Measurements from ENCODE around the gene PET117. TPM values are rescaled to one million over a fixed set of nuclear protein-coding genes. Genes with fewer than 3 reads are reported as not detected.
"Not testable (repeated sequence)": the region's sequence is repeated elsewhere in the genome, so short reads cannot be mapped to it uniquely, and the experiment has no call there.

Gene PET117
- polyA plus RNA-seq, 3 donors from 2014 or later: 22.8 to 42.4 (median 24.9) TPM

- Mint-ChIP-seq H3K4me3 (no peak overlapping the region), H3K9me3 (peaks cover 0 to 3% (median 2%) of the 10 kb centered on the region in 6 donors), H3K27me3 (ENCODE audit: low read depth in 3 of 3) (peaks cover 0 to 2% (median 2%) of the 10 kb centered on the region in 3 donors), H3K4me1 (peaks cover 9 to 30% of the 10 kb centered on the region in 2 donors), H3K27ac (peak overlapping the region in 1 of 6 donors; percentile 61), H3K36me3 (peaks cover 10 to 59% (median 53%) of the 10 kb centered on the region in 3 donors)
- DNase-seq: no peak
These were observed 37.4 kb downstream of the PET117 start for GRCh38 chr20:18174906-18175683.

- DNase-seq: no peak
- Mint-ChIP-seq H3K4me3 (no peak overlapping the region), H3K27ac (no peak overlapping the region), H3K9me3 (peaks cover 0 to 9% (median 5%) of the 10 kb centered on the region in 6 donors), H3K4me1 (peaks cover 9 to 23% of the 10 kb centered on the region in 2 donors), H3K36me3 (peaks cover 14 to 58% (median 51%) of the 10 kb centered on the region in 3 donors), H3K27me3 (ENCODE audit: low read depth in 3 of 3) (peaks cover 0 to 2% (median 2%) of the 10 kb centered on the region in 3 donors)
These were observed 38.7 kb downstream of the PET117 start for GRCh38 chr20:18176318-18176785.

- peaks cover 36 to 70% (median 50%) of the 10 kb centered on the region in 3 donors for H3K36me3 Mint-ChIP-seq
- H3K27me3 Mint-ChIP-seq (ENCODE audit: low read depth in 3 of 3); H3K4me3 Mint-ChIP-seq; H3K27ac Mint-ChIP-seq; H3K4me1 Mint-ChIP-seq; DNase-seq; H3K9me3 Mint-ChIP-seq: not testable (repeated sequence)
These were observed 42.7 kb downstream of the PET117 start for GRCh38 chr20:18180366-18180765.

GRCh38 chr20:18180815-18181214 is 43.2 kb downstream of the PET117 start:
- no peak for DNase-seq
- Mint-ChIP-seq H3K27ac (no peak overlapping the region), H3K4me1 (no peaks in the 10 kb centered on the region), H3K36me3 (peaks cover 39 to 72% (median 47%) of the 10 kb centered on the region in 3 donors), H3K9me3 (peaks cover 0 to 9% (median 5%) of the 10 kb centered on the region in 6 donors), H3K27me3 (ENCODE audit: low read depth in 3 of 3) (peaks cover 0 to 3% (median 0%) of the 10 kb centered on the region in 3 donors), H3K4me3 (no peak overlapping the region)

GRCh38 chr20:18187020-18187419 is 49.4 kb downstream of the PET117 start:
- peaks cover 25 to 67% (median 33%) of the 10 kb centered on the region in 3 donors for H3K36me3 Mint-ChIP-seq
- no peaks in the 10 kb centered on the region for H3K4me1 Mint-ChIP-seq
- peaks cover 0 to 2% (median 0%) of the 10 kb centered on the region in 3 donors for H3K27me3 Mint-ChIP-seq (ENCODE audit: low read depth in 3 of 3)
- no peak for DNase-seq
- H3K27ac Mint-ChIP-seq: peak overlapping the region in 1 of 6 donors; percentile 5
- H3K4me3 Mint-ChIP-seq: no peak overlapping the region
- no peaks in the 10 kb centered on the region for H3K9me3 Mint-ChIP-seq

GRCh38 chr20:18188434-18188833 is 50.8 kb downstream of the PET117 start:
- Mint-ChIP-seq H3K4me3 (no peak overlapping the region), H3K27ac (peak overlapping the region in 1 of 6 donors; percentile 23), H3K9me3 (no peaks in the 10 kb centered on the region), H3K4me1 (no peaks in the 10 kb centered on the region), H3K27me3 (ENCODE audit: low read depth in 3 of 3) (peaks cover 0 to 2% (median 0%) of the 10 kb centered on the region in 3 donors), H3K36me3 (peaks cover 14 to 57% (median 23%) of the 10 kb centered on the region in 3 donors)
- DNase-seq: no peak

- H3K9me3 Mint-ChIP-seq: no peaks in the 10 kb centered on the region
- peaks cover 10 to 39% (median 12%) of the 10 kb centered on the region in 3 donors for H3K36me3 Mint-ChIP-seq
- no peaks in the 10 kb centered on the region for H3K4me1 Mint-ChIP-seq
- no peaks in the 10 kb centered on the region for H3K27me3 Mint-ChIP-seq (ENCODE audit: low read depth in 3 of 3)
- no peak overlapping the region for H3K4me3 Mint-ChIP-seq
- DNase-seq: no peak
- peak overlapping the region in 1 of 6 donors; percentile 17 for H3K27ac Mint-ChIP-seq
These were observed 52.9 kb downstream of the PET117 start for GRCh38 chr20:18190338-18191233.

GRCh38 chr20:18191306-18191705 is 53.6 kb downstream of the PET117 start:
- Mint-ChIP-seq H3K27me3 (ENCODE audit: low read depth in 3 of 3) (no peaks in the 10 kb centered on the region), H3K4me1 (no peaks in the 10 kb centered on the region)

More at GRCh38 chr20:18191306-18191705, 53.6 kb downstream of the PET117 start:
- no peaks in the 10 kb centered on the region for H3K9me3 Mint-ChIP-seq
- H3K4me3 Mint-ChIP-seq: no peak overlapping the region
- H3K36me3 Mint-ChIP-seq: peaks cover 4 to 36% (median 10%) of the 10 kb centered on the region in 3 donors
- no peak for DNase-seq
- no peak overlapping the region for H3K27ac Mint-ChIP-seq

Other genes with a start within 250 kb of the PET117 start
- gene SNX5, start 169.1 kb upstream of the PET117 start, polyA plus RNA-seq: 100 to 1,000 TPM in 1 of 3 donors, 10 to 100 TPM in 2; 63.2 to 103 (median 70.6) TPM
- 10 to 100 TPM in 2 of 3 donors, 1 to 10 TPM in 1; 2.9 to 19.9 (median 19.2) TPM for gene MGME1, start 168.8 kb upstream of the PET117 start, polyA plus RNA-seq
- gene OVOL2, start 79.9 kb upstream of the PET117 start, polyA plus RNA-seq: not detected
- gene KAT14, start within 50 bp of the PET117 start, polyA plus RNA-seq: 10 to 100 TPM in 2 of 3 donors, 1 to 10 TPM in 1; 7.0 to 20.6 (median 10.5) TPM
- gene ZNF133, start 150.7 kb downstream of the PET117 start, polyA plus RNA-seq: 1 to 10 TPM; 3.2 to 6.5 (median 5.4) TPM